H1 (cell line): ENCODE results near the gene TMEM258. TPM values are rescaled to one million over a fixed set of nuclear protein-coding genes. Genes with fewer than 3 reads are reported as not detected.

Source experiments
- ATF2 ChIP-seq: IDR thresholded peaks from 2 replicates; pipeline ENCODE4 v1.6.1; 2012; ENCODE audit warnings: low read length, inconsistent platforms
- BCL11A ChIP-seq, 2 experiments: IDR thresholded peaks; one replicate each; pipeline ENCODE4 v1.6.1; 2011; ENCODE audit warnings: low read depth in 2 of 2, low read length in 2 of 2, mild to moderate bottlenecking in 2 of 2
- CHD7 ChIP-seq: fragments of 300-600 bp; sonication (generic); IDR thresholded peaks from 2 replicates; pipeline ENCODE4 v1.7.1; 2012; ENCODE audit warnings: low read length, moderate library complexity, mild to moderate bottlenecking, inconsistent platforms; ENCODE audit not compliant: insufficient replicate concordance
- GTF2F1 ChIP-seq: IDR thresholded peaks from 2 replicates; pipeline ENCODE4 v1.6.1; 2012; ENCODE audit warnings: low read depth, low read length, improper control_type of control experiment, borderline replicate concordance
- HDAC6 ChIP-seq: IDR thresholded peaks from one replicate; pipeline ENCODE4 v1.7.1; 2012; ENCODE audit warnings: low read depth, mild to moderate bottlenecking, inconsistent platforms, low read length, moderate library complexity
- NRF1 ChIP-seq: IDR thresholded peaks from 2 replicates; pipeline ENCODE4 v1.6.1; 2011; ENCODE audit warnings: mild to moderate bottlenecking, low read depth, low read length, improper control_type of control experiment
- PHF8 ChIP-seq: fragments of 200-600 bp; sonication (generic); conservative IDR thresholded peaks from 2 replicates; pipeline ENCODE4 v1.7.1; 2012; ENCODE audit warnings: low read depth, mild to moderate bottlenecking, inconsistent platforms, low read length, moderate library complexity
- RAD21 ChIP-seq, 2 experiments: IDR thresholded peaks in 1 of 2; conservative IDR thresholded peaks in 1 of 2; 2 replicates each; pipeline ENCODE4 v1.6.1; 2011; ENCODE audit warnings: low read depth in 2 of 2, low read length in 2 of 2, improper control_type of control experiment in 1 of 2, inconsistent platforms in 1 of 2, mild to moderate bottlenecking in 1 of 2, moderate library complexity in 1 of 2
- SP2 ChIP-seq: IDR thresholded peaks from 2 replicates; pipeline ENCODE4 v1.6.1; 2012; ENCODE audit warnings: mild to moderate bottlenecking, low read length, inconsistent platforms
- polyA plus RNA-seq, 7 experiments: library from polyadenylated mRNA; depleted of rRNA in 3 of 7; stranded (reverse) in 5 of 7; unstranded in 2 of 7; fragments of >200 nt in 5 of 7; fragments of 200-250 nt in 2 of 7; gene quantifications; 1 replicate in 5 of 7; 2 replicates in 1 of 7; 4 replicates in 1 of 7; pipeline versions ENCODE4 v1.2.1 to v1.2.3, GENCODE V29; 2011 to 2013; ENCODE audit warnings: missing spikeins in 2 of 7, mixed read lengths in 2 of 7
- total RNA-seq: library from RNA; stranded (reverse); fragmentation: NEBNext Ultra II Directional; extraction: Animal tissue kit (Norgen Biotek cat#: 25700); gene quantifications from 2 replicates; pipeline ENCODE4 v1.2.1, GENCODE V29; 2021

TMEM258 gene
- total and polyA plus RNA-seq, 2 of the 8 experiments (the other 6 are each of a cell fraction or from before 2014, with no cell fraction given), result 186 to 759 TPM

- no peak for TF ChIP-seq CHD7
- no peak for TF ChIP-seq HDAC6
- no peak for TF ChIP-seq PHF8
- no peak for TF ChIP-seq NRF1
- no peak for TF ChIP-seq BCL11A (IDR thresholded peaks at IDR 0.05; ENCODE audit: low read depth in 2 of 2, low read length in 2 of 2)
- TF ChIP-seq ATF2, result no peak
- TF ChIP-seq RAD21 (IDR thresholded peaks at IDR 0.05 in 1 of 2, conservative IDR thresholded peaks at IDR 0.05 in 1 of 2; ENCODE audit: low read depth in 2 of 2, low read length in 2 of 2), result no peak
- no peak for TF ChIP-seq SP2
- TF ChIP-seq GTF2F1, result no peak
Measured at GRCh38 chr11:61773809-61774208, 18.6 kb downstream of the TMEM258 start (continued).
